Endothelial cell of umbilical vein (primary cell): ENCODE measurements around the gene CLEC12A. TPM values are rescaled to one million over a fixed set of nuclear protein-coding genes. Genes with fewer than 3 reads are reported as not detected.

Experiments
- BruUV-seq: library from RNA; stranded (reverse); fragments of 400-500 nt; replicated peaks from 2 replicates; lab custom pipeline; 2021; lab: Mats Ljungman, UMichigan
- CTCF ChIA-PET: fragments of 300-600, 350-600 bp; sonication (Branson Sonifier 250); formaldehyde crosslinking; loops from one replicate; lab custom pipeline; 2021; ENCODE audit warnings: antibody characterized with exemption, inconsistent platforms; lab: Charles Lee
- POLR2A ChIA-PET: fragments of 300-600, 350-600 bp; sonication (Branson Sonifier 250); formaldehyde crosslinking; loops from one replicate; lab custom pipeline; 2021; ENCODE audit warnings: antibody characterized with exemption, inconsistent platforms; lab: Charles Lee
- DNase-seq: peaks from one replicate; pipeline ENCODE4 v3.0.0-alpha.2; 2011; ENCODE audit warnings: low read depth, low spot score
- FAIRE-seq: peaks from 2 replicates; lab custom pipeline; 2011; peaks lifted over from hg19 to GRCh38; lab: Jason Lieb, UNC
- H2AFZ ChIP-seq: 2 replicates; pipeline ENCODE4 v1.6.0; 2012; ENCODE audit warnings: low read depth, low read length, control low read depth, inconsistent platforms
- H3K27ac ChIP-seq: 2 replicates; pipeline ENCODE4 v1.5.1; 2011; ENCODE audit warnings: low read depth, mild to moderate bottlenecking, control low read depth, low read length, moderate library complexity; ENCODE audit not compliant: insufficient read depth
- H3K27me3 ChIP-seq, 2 experiments: 2 replicates each; pipeline versions ENCODE4 v1.6.0 to v1.6.1; 2011; ENCODE audit warnings: low read length in 2 of 2, mixed read lengths in 1 of 2; ENCODE audit not compliant: control insufficient read depth in 2 of 2, insufficient read depth in 2 of 2
- H3K36me3 ChIP-seq, 2 experiments: 2 replicates in 1 of 2; 3 replicates in 1 of 2; pipeline ENCODE4 v1.5.1; 2011; ENCODE audit warnings: low read length in 2 of 2, mild to moderate bottlenecking in 1 of 2, moderate library complexity in 1 of 2; ENCODE audit not compliant: control insufficient read depth in 2 of 2, insufficient read depth in 2 of 2; ENCODE audit errors: extremely low read depth in 1 of 2
- H3K4me1 ChIP-seq: 3 replicates; pipeline ENCODE4 v1.5.1; 2011; ENCODE audit warnings: mild to moderate bottlenecking, low read length; ENCODE audit not compliant: control insufficient read depth, insufficient read depth; ENCODE audit errors: extremely low read depth
- H3K4me2 ChIP-seq: 2 replicates; pipeline ENCODE4 v1.6.1; 2011; ENCODE audit warnings: low read length, control low read depth, mixed read lengths; ENCODE audit not compliant: insufficient read depth
- H3K4me3 ChIP-seq, 3 experiments: fragments of 200-600 bp in 1 of 3; sonication (generic), shearing (Covaris generic) in 1 of 3; replicated peaks in 1 of 3; 2 replicates each; pipeline ENCODE4 v1.5.1; 2011 to 2016; ENCODE audit warnings: control low read depth in 3 of 3, low read length in 3 of 3, mild to moderate bottlenecking in 2 of 3, inconsistent platforms in 1 of 3, low read depth in 1 of 3, moderate library complexity in 1 of 3; ENCODE audit not compliant: insufficient read depth in 1 of 3
- H3K79me2 ChIP-seq: 2 replicates; pipeline ENCODE4 v1.6.0; 2012; ENCODE audit warnings: low read length, inconsistent platforms; ENCODE audit not compliant: control insufficient read depth, insufficient read depth
- H3K9ac ChIP-seq: replicated peaks from 2 replicates; pipeline ENCODE3; 2011; ENCODE audit warnings: low read length, control low read depth; ENCODE audit not compliant: insufficient read depth; ENCODE audit errors: extremely low read depth
- H3K9me1 ChIP-seq: replicated peaks from 3 replicates; pipeline ENCODE4 v1.6.0; 2011; ENCODE audit warnings: mild to moderate bottlenecking, low read length; ENCODE audit not compliant: control insufficient read depth, insufficient read depth; ENCODE audit errors: extremely low read depth
- H3K9me3 ChIP-seq: replicated peaks from 2 replicates; pipeline ENCODE4 v1.5.1; 2012; ENCODE audit warnings: low read length, inconsistent platforms; ENCODE audit not compliant: control insufficient read depth, insufficient read depth
- H4K20me1 ChIP-seq: replicated peaks from 2 replicates; pipeline ENCODE3; 2011; ENCODE audit warnings: mild to moderate bottlenecking, low read length; ENCODE audit not compliant: control insufficient read depth, insufficient read depth; ENCODE audit errors: extremely low read depth
- CTCF ChIP-seq, 2 donors: IDR thresholded peaks; 1 replicate in 1 of 2; 2 replicates in 1 of 2; pipeline ENCODE4 v1.5.1; 2011; ENCODE audit warnings: low read length in 2 of 2, mild to moderate bottlenecking in 2 of 2, moderate library complexity in 2 of 2, control low read depth in 1 of 2, inconsistent platforms in 1 of 2, low read depth in 1 of 2; ENCODE audit not compliant: insufficient read depth in 1 of 2; ENCODE audit errors: extremely low read depth in 1 of 2
- EZH2 ChIP-seq: IDR thresholded peaks from 2 replicates; pipeline ENCODE4 v1.6.1; 2012; ENCODE audit warnings: borderline replicate concordance, low read depth, mild to moderate bottlenecking, moderate library complexity, low read length, inconsistent platforms; ENCODE audit not compliant: severe bottlenecking
- FOS ChIP-seq: IDR thresholded peaks from 2 replicates; pipeline ENCODE4 v1.6.1; 2011; ENCODE audit warnings: mild to moderate bottlenecking, low read length, moderate library complexity, borderline replicate concordance; ENCODE audit not compliant: insufficient read depth
- GATA2 ChIP-seq: IDR thresholded peaks from 2 replicates; pipeline ENCODE4 v1.7.0; 2011; ENCODE audit warnings: low read depth, mild to moderate bottlenecking, moderate library complexity, mixed read lengths, low read length; ENCODE audit not compliant: insufficient read length, insufficient read depth
- JUN ChIP-seq: IDR thresholded peaks from 2 replicates; pipeline ENCODE4 v1.6.1; 2011; ENCODE audit warnings: borderline replicate concordance, low read depth; ENCODE audit not compliant: insufficient read length, insufficient read depth
- MAX ChIP-seq: IDR thresholded peaks from 2 replicates; pipeline ENCODE4 v1.6.1; 2011; ENCODE audit not compliant: insufficient read depth, insufficient read length
- MYC ChIP-seq: IDR thresholded peaks from one replicate; pipeline ENCODE4 v1.6.1; 2011; ENCODE audit warnings: mild to moderate bottlenecking, low read depth, low read length
- POLR2A ChIP-seq: IDR thresholded peaks from 2 replicates; pipeline ENCODE4 v1.6.1; 2012; ENCODE audit warnings: low read depth, mild to moderate bottlenecking, control low read depth, low read length
- POLR2AphosphoS5 ChIP-seq: IDR thresholded peaks from 2 replicates; pipeline ENCODE4 v1.6.1; 2012; ENCODE audit warnings: low read depth, mild to moderate bottlenecking, control low read depth, low read length, moderate library complexity; ENCODE audit not compliant: insufficient read depth
- dilution Hi-C: fragments of 300-500 bp; cut with MboI; formaldehyde crosslinking; loops from one replicate; pipeline ENCODE4 v1.15.0; 2019; ENCODE audit warnings: low sequenced_read_pairs; ENCODE audit not compliant: extremely low pct_ligation_motif_present
- intact Hi-C: fragments of 100-400 bp; cut with micrococcal nuclease; formaldehyde crosslinking; loops from one replicate; pipeline ENCODE4 v1.10.0; 2022
- polyA plus RNA-seq, 4 experiments: library from polyadenylated mRNA; depleted of rRNA in 3 of 4; stranded (reverse) in 3 of 4; unstranded in 1 of 4; fragments of >200 nt; gene quantifications; 2 replicates each; pipeline versions ENCODE4 v1.2.1 to v1.2.3, GENCODE V29; 2011 to 2012; ENCODE audit warnings: missing spikeins in 1 of 4
- total RNA-seq: library from RNA; stranded (reverse); gene quantifications from 2 replicates; pipeline ENCODE4 v1.2.3, GENCODE V29; 2021

Gene CLEC12A
- total and polyA plus RNA-seq, 2 donors (not counting 3 experiments of a cell fraction or from before 2014, with no cell fraction given), result not detected

DNA sequence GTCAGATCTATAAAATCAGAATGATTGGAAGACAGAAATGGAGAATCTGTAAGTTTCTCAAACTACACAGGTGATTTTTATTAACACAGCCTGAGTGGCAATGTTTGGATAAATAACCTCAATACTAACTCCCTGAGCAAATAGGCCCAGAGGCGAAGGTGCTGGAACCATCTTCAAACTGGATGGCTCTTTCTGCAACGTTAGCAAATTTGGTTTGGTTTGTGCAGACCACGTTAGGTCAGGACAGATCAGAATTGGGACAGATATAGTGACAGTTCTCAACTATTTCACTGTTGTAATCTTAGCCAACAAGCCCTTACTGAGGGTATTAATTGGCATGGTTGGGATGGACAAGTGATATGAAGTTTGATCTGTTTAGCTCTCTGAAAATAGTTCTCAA, 50.1 kb downstream of the CLEC12A start:
- Histone ChIP-seq H3K4me3 (no peak overlapping the region), H4K20me1 (no peaks in the 10 kb centered on the region), H3K27me3 (no peaks in the 10 kb centered on the region), H3K9ac (no peak overlapping the region), H3K27ac (no peak overlapping the region), H2AFZ (no peak overlapping the region), H3K79me2 (no peaks in the 10 kb centered on the region), H3K9me1 (no peaks in the 10 kb centered on the region), H3K36me3 (no peaks in the 10 kb centered on the region), H3K4me2 (no peak overlapping the region), H3K4me1 (peaks cover 23% of the 10 kb centered on the region), H3K9me3 (no peaks in the 10 kb centered on the region)
- ChIA-PET POLR2A (no interaction called here), CTCF (interaction anchor here (1.9 kb wide), 1 partner anchor 12 kb away, joined by 8 read pairs; no protein-coding TSS in a partner anchor)
- TF ChIP-seq MAX, result no peak
- no peak for TF ChIP-seq CTCF (IDR thresholded peaks at IDR 0.05; ENCODE audit: extremely low read depth in 1 of 2, insufficient read depth in 1 of 2, low read depth in 1 of 2, low read length in 2 of 2)
- TF ChIP-seq MYC, result no peak
- TF ChIP-seq FOS, result no peak
- TF ChIP-seq JUN, result no peak
- TF ChIP-seq GATA2, result no peak
- no peak for TF ChIP-seq EZH2
- TF ChIP-seq POLR2A, result no peak
- TF ChIP-seq POLR2AphosphoS5, result no peak
- FAIRE-seq, result no peak
- dilution Hi-C loops, result no loop called here
- BruUV-seq, result no TSS peak
- intact Hi-C loops, result no loop called here
- no peak for DNase-seq
